ENCODE data around the gene LRMDA.

Gene LRMDA

DNA sequence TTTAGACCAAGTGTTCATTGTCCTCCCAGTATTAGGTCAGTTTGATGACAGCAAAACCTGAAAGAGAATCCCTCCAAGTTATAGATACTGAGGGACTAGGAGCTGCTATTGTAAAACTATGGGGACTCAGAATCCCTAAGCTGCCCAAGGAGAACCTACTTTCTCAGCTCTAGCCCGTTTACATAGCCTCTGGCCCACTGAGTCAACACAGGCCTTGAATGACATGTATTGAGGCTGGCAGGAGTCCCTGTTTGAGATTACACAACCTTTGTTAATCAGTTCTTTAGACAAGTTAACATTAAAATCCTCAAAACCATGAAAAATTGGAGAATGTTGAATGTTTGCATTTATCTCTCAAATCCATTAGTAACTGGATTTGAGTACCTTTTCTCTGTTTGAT is 1127.2 kb downstream of the LRMDA start:
- CTCF ChIA-PET, result interaction anchor here (0.5 kb wide), 1 partner anchor 345 kb away, joined by 3 read pairs; no protein-coding TSS in a partner anchor
- Histone ChIP-seq H3K4me1 (ENCODE audit: control insufficient read depth, insufficient read depth, low read length) (peaks cover 4% of the 10 kb centered on the region; the same call in 1 of the 2 replicates), H3K36me3 (ENCODE audit: control insufficient read depth in 2 of 2, insufficient read depth in 1 of 2, low read length in 2 of 2) (no peaks in the 10 kb centered on the region), H3K9me3 (ENCODE audit: control insufficient read depth, insufficient read depth, low read depth, low read length) (no peaks in the 10 kb centered on the region), H3K27ac (ENCODE audit: extremely low read depth, low read depth, low read length) (no peak overlapping the region), H3K4me3 (ENCODE audit: low read depth, low read length) (no peak overlapping the region)
- no peak for TF ChIP-seq KLF17 (tag by site-specific recombination; IDR thresholded peaks at IDR 0.05)
- no peak for TF ChIP-seq ZNF221 (tag by site-specific recombination; IDR thresholded peaks at IDR 0.05; ENCODE audit: borderline replicate concordance)
- TF ChIP-seq ZNF16 (tag by site-specific recombination; IDR thresholded peaks at IDR 0.05; ENCODE audit: low read depth), result no peak
- no peak for TF ChIP-seq MZF1 (tag by site-specific recombination; IDR thresholded peaks at IDR 0.05; ENCODE audit: borderline replicate concordance)
- no peak for TF ChIP-seq ZNF26 (tag by site-specific recombination; IDR thresholded peaks at IDR 0.05)
- TF ChIP-seq ZFP69B (tag by site-specific recombination; IDR thresholded peaks at IDR 0.05), result no peak
- TF ChIP-seq ZNF707 (tag by site-specific recombination; IDR thresholded peaks at IDR 0.05), result no peak
- TF ChIP-seq ZNF24 (tag by site-specific recombination; IDR thresholded peaks at IDR 0.05), result no peak
- no peak for TF ChIP-seq ZNF335 (tag by site-specific recombination; conservative IDR thresholded peaks at IDR 0.05)
- TF ChIP-seq ZNF521 (tag by site-specific recombination; IDR thresholded peaks at IDR 0.05), result no peak
- no peak for TF ChIP-seq ZNF394 (tag by site-specific recombination; IDR thresholded peaks at IDR 0.05; ENCODE audit: borderline replicate concordance)
- TF ChIP-seq ZNF114 (tag by site-specific recombination; IDR thresholded peaks at IDR 0.05), result no peak
- TF ChIP-seq, protein P1, sequence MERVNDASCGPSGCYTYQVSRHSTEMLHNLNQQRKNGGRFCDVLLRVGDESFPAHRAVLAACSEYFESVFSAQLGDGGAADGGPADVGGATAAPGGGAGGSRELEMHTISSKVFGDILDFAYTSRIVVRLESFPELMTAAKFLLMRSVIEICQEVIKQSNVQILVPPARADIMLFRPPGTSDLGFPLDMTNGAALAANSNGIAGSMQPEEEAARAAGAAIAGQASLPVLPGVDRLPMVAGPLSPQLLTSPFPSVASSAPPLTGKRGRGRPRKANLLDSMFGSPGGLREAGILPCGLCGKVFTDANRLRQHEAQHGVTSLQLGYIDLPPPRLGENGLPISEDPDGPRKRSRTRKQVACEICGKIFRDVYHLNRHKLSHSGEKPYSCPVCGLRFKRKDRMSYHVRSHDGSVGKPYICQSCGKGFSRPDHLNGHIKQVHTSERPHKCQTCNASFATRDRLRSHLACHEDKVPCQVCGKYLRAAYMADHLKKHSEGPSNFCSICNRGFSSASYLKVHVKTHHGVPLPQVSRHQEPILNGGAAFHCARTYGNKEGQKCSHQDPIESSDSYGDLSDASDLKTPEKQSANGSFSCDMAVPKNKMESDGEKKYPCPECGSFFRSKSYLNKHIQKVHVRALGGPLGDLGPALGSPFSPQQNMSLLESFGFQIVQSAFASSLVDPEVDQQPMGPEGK (tag by site-specific recombination; IDR thresholded peaks at IDR 0.05), result no peak
- no peak for TF ChIP-seq ZNF629 (tag by site-specific recombination; IDR thresholded peaks at IDR 0.05)
- TF ChIP-seq ZBTB8A (tag by site-specific recombination; IDR thresholded peaks at IDR 0.05), result no peak
- no peak for TF ChIP-seq ZNF555 (tag by site-specific recombination; conservative IDR thresholded peaks at IDR 0.05)
- no peak for TF ChIP-seq KLF8 (tag by site-specific recombination; IDR thresholded peaks at IDR 0.05)
- TF ChIP-seq, protein P2, sequence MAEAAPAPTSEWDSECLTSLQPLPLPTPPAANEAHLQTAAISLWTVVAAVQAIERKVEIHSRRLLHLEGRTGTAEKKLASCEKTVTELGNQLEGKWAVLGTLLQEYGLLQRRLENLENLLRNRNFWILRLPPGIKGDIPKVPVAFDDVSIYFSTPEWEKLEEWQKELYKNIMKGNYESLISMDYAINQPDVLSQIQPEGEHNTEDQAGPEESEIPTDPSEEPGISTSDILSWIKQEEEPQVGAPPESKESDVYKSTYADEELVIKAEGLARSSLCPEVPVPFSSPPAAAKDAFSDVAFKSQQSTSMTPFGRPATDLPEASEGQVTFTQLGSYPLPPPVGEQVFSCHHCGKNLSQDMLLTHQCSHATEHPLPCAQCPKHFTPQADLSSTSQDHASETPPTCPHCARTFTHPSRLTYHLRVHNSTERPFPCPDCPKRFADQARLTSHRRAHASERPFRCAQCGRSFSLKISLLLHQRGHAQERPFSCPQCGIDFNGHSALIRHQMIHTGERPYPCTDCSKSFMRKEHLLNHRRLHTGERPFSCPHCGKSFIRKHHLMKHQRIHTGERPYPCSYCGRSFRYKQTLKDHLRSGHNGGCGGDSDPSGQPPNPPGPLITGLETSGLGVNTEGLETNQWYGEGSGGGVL (tag by site-specific recombination; IDR thresholded peaks at IDR 0.05), result no peak
- no peak for TF ChIP-seq ZBTB1 (tag by site-specific recombination; IDR thresholded peaks at IDR 0.05)
- POLR2A ChIA-PET, result no interaction called here
